GM18508 (cell line): Measurements from ENCODE around the gene IL5RA.

Experiments used
- ATAC-seq: cut with Tn5 transposase; IDR thresholded peaks from one replicate; pipeline ENCODE4 v1.9.1; 2021; ENCODE audit warnings: moderate number of reproducible peaks; ENCODE audit not compliant: insufficient read depth, unreplicated experiment

The IL5RA gene

GRCh38 chr3:3069723-3070122 lies 40.5 kb downstream of the IL5RA start:
- ATAC-seq = no peak

DNA sequence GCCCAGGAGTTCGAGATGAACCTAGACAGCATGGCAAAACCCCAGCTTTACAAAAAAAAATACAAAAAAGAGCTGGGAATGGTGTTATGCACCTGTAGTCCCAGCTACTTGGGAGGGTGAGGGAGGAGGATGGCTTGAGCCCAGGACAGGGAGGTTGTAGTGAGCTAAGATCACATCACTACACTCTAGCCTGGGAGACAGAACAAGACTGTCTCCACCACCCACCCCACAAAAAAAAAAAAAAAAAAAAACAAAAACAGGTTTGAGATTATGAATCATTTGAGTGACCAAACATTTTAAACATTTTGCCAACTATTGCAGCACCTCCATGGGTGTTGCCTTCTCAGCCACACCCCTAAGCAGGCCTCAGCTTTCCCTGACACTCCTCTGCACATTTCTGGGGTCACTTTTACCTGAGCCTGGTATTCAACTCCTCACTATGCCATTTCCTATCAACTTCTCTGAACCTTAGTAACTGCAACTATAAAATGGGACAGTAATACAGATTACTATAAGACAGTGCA lies 41.8 kb downstream of the IL5RA start:
- no peak for ATAC-seq

GRCh38 chr3:3066910-3067309 lies 43.3 kb downstream of the IL5RA start:
- ATAC-seq = no peak

DNA sequence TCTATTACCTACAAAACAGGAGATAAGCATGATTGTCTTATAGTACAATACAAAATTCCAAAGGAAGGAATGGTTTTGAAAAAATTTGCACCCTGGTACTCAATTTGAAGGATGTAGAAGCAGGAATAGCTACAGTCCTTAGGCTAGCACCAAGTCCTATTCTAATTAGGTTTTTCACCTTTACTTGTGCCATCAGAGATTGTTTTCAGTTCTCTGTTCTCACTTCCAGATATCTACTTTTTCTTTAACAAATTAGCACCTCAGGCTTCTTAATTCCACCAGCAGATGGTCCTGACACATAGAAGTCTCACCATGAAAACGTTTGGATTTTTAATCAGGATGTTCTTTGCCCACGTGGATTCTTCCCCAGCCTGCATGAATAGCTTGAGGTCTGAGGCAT lies 43.8 kb downstream of the IL5RA start:
- no peak for ATAC-seq

GRCh38 chr3:3065876-3066275 lies 44.3 kb downstream of the IL5RA start:
- no peak for ATAC-seq

GRCh38 chr3:3064297-3064696 lies 45.9 kb downstream of the IL5RA start:
- ATAC-seq = no peak

DNA sequence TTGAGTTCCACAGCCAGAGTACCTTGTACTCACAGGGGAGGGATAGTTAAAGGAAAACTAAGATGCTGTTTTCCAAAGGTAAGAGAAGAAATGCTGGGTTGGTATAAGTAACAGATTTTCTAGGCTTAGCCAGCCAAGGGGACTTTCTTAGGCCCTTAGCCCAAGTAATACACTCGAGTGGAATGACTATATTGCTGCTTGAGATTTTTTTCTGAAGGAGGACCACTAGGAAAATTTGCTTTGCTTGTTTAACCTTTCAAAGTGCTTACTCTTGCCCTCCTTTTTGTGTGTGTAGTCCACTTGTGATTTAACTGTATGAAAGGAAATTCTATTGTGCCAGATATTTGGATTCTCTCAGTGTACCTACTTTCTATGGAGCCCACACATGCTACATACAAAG lies 50.5 kb downstream of the IL5RA start:
- no peak for ATAC-seq

GRCh38 chr3:3053974-3054373 lies 56.2 kb downstream of the IL5RA start:
- no peak for ATAC-seq

DNA sequence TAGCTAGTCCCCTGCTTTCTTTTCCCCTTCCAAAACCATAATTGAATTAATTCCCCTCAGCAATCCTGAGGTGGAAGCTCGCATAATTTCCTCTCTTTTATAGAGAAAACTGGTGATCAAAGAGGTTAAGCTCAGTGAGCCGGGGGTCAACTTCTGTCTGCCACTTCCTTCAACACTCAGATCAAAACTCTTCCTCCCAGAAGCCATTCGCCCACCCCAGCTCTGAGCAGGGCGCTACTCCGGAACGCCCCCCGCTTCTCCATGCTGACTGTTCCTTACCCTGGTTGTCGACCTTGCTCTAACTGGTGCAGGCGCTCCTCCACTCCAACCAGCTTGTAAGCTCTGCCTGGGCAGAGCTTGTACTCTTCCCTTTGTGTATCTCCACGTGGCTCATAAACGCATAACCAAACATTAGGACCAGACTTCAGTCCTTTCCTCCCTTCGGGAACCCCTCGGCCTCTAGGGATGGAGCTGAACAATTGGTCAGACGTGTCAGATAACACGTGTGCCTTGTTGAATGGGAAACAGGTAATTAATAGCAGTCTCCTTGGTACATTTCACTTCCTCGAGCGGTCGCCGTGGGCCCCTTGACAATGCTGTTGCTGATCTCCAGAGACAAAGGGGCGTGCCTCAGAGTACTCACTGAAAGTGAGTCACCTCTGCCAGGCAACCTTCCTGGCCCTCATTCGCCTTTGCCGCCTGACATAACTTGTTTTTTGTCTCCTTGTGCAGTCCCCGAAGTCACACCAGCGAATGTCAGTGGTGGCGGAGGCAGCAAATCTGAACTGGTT lies 71.8 kb downstream of the IL5RA start:
- ATAC-seq = no peak

- no peak for ATAC-seq
These were observed 73.0 kb downstream of the IL5RA start for GRCh38 chr3:3037156-3037555.

- no peak for ATAC-seq
These were observed 78.8 kb downstream of the IL5RA start for GRCh38 chr3:3031326-3031725.

- peak; percentile 98 for ATAC-seq
These were observed 82.1 kb downstream of the IL5RA start for GRCh38 chr3:3027976-3028567.

DNA sequence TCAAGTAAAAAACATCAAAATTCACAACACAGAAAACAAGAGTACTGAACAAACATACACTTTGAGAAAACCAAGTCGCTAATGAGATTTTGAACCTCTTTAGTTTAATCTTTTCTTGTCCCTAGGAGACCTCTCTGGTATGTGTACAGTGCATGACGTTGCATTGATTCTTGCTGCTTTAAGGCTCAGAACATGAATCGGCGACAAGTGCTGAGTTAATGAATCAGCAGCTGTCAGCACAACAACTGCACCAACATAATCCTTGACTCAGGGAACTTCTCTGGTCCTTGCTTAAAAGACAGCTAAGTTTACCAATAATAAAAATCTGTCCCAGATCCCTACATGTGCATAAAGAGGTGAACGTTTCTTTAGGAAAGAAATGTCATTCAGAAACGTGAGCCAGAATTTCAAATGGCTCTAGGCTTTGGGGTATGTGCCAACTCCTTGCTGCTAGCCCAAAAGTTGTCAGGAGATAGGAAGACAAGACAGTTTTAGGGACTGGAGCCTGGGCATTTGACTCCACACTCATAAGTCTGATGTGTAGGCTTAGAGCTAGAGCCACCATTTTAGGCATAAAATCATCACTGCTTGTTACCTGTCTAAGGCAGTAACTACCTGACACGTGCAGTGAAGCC lies 86.9 kb downstream of the IL5RA start:
- ATAC-seq = no peak

DNA sequence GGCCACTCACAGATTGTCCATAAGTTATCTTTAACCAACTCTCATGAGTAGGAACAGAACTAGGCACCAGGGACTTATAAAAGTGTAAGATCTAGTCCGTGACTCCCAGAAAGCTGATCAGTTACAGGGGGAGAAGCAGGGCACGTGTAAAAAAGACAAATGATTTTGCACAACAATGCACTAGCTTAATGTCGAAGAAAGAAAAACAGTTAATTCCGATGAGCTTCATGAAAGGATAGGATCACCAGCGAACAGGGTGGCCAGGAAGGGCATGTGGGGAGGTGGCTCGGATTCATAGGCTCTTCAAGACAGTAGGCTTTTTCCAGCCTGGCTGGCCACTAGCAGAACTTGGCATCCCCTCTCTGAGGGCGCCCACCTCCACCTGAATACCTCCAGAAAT lies 90.0 kb downstream of the IL5RA start:
- no peak for ATAC-seq
